Left renal pelvis (tissue), 4 donors: Measurements from ENCODE around the gene PRSS36. TPM values are rescaled to one million over a fixed set of nuclear protein-coding genes. Genes with fewer than 3 reads are reported as not detected.
"Not testable (repeated sequence)": the region's sequence is repeated elsewhere in the genome, so short reads cannot be mapped to it uniquely, and the experiment has no call there.

Source experiments
- DNase-seq, 4 donors: peaks; one replicate each; pipeline ENCODE4 v3.0.0-alpha.2; 2013; ENCODE audit warnings: low read depth in 4 of 4, low spot score in 3 of 4
- polyA plus RNA-seq, 4 donors: library from polyadenylated mRNA; unstranded; fragments of 120-200 nt; gene quantifications; one replicate each; pipeline ENCODE4 v1.2.1, GENCODE V29; 2013; ENCODE audit not compliant: insufficient read length in 4 of 4

PRSS36 gene
- polyA plus RNA-seq, 4 donors: 0.73 to 2.4 (median 1.5) TPM

- DNase-seq: no peak
Measured at GRCh38 chr16:31143011-31143693, 6.7 kb downstream of the PRSS36 start.

GRCh38 chr16:31142109-31143010 lies 7.5 kb downstream of the PRSS36 start:
- peak; percentile 96 to 98 (median 96) for DNase-seq

GRCh38 chr16:31141489-31142108 lies 8.3 kb downstream of the PRSS36 start:
- no peak for DNase-seq

GRCh38 chr16:31141071-31141469 lies 8.8 kb downstream of the PRSS36 start:
- not testable (repeated sequence) for DNase-seq

- DNase-seq: peak in 1 of 4 donors; percentile 35
Measured at GRCh38 chr16:31138621-31139578, 11.0 kb downstream of the PRSS36 start.

GRCh38 chr16:31136822-31137499 lies 12.9 kb downstream of the PRSS36 start:
- DNase-seq: not testable (repeated sequence)

GRCh38 chr16:31136287-31136662 lies 13.6 kb downstream of the PRSS36 start:
- no peak for DNase-seq

- DNase-seq: no peak
Measured at GRCh38 chr16:31135535-31136286, 14.2 kb downstream of the PRSS36 start, which contains the start of gene PRSS8. Gene PRSS8, minus strand, starts transcription at chr16:31135727. Its CDS starts 229 bp downstream, at chr16:31135498.

GRCh38 chr16:31134625-31135534 lies 15.0 kb downstream of the PRSS36 start:
- no peak for DNase-seq

- no peak for DNase-seq
Measured at GRCh38 chr16:31134091-31134571, 15.7 kb downstream of the PRSS36 start.

- no peak for DNase-seq
Measured at GRCh38 chr16:31133046-31133501, 16.8 kb downstream of the PRSS36 start.

GRCh38 chr16:31132303-31132979 lies 17.4 kb downstream of the PRSS36 start:
- no peak for DNase-seq

- no peak for DNase-seq
Measured at GRCh38 chr16:31131841-31132271, 18.0 kb downstream of the PRSS36 start.

GRCh38 chr16:31131416-31131815 lies 18.4 kb downstream of the PRSS36 start:
- DNase-seq: no peak

GRCh38 chr16:31130899-31131298 lies 19.0 kb downstream of the PRSS36 start:
- no peak for DNase-seq

- no peak for DNase-seq
Measured at GRCh38 chr16:31130336-31130891, 19.5 kb downstream of the PRSS36 start.
